Stimulated activated memory B cell treated with anti-CD40 and anti-IgM and Interleukin-4, amounts not matched to agents 10 μg/mL and 1 μg/mL and 100 μg/mL, for 72 hours (primary cell): ENCODE measurements around the gene PTPRZ1.

Experiments
- ATAC-seq: fragments of 150-1000 bp; cut with Tn5 transposase; 2 replicates; pipeline ENCODE4 v1.10.0; 2021
- H3K27ac Mint-ChIP-seq: one replicate; pipeline ENCODE4 v1.8.0; 2022; ENCODE audit warnings: mild to moderate bottlenecking, mixed read lengths
- H3K27me3 Mint-ChIP-seq: one replicate; pipeline ENCODE4 v1.8.0; 2022; ENCODE audit warnings: mixed read lengths
- H3K36me3 Mint-ChIP-seq: one replicate; pipeline ENCODE4 v1.8.0; 2022; ENCODE audit warnings: mixed read lengths
- H3K4me1 Mint-ChIP-seq: one replicate; pipeline ENCODE4 v1.8.0; 2022; ENCODE audit warnings: mixed read lengths
- H3K4me3 Mint-ChIP-seq: one replicate; pipeline ENCODE4 v1.8.0; 2022; ENCODE audit warnings: mild to moderate bottlenecking, moderate library complexity, mixed read lengths
- H3K9me3 Mint-ChIP-seq: one replicate; pipeline ENCODE4 v1.8.0; 2022; ENCODE audit warnings: mixed read lengths

PTPRZ1 gene

GRCh38 chr7:121876656-121877500 lies 3.9 kb downstream of the PTPRZ1 start:
- no peaks in the 10 kb centered on the region for H3K36me3 Mint-ChIP-seq
- no peak overlapping the region for H3K27ac Mint-ChIP-seq
- peaks cover 12% of the 10 kb centered on the region for H3K4me1 Mint-ChIP-seq
- H3K9me3 Mint-ChIP-seq, result peaks cover 3% of the 10 kb centered on the region
- ATAC-seq, result no peak
- peaks cover 23% of the 10 kb centered on the region for H3K27me3 Mint-ChIP-seq
- H3K4me3 Mint-ChIP-seq, result no peak overlapping the region

GRCh38 chr7:121878918-121879464 lies 6.0 kb downstream of the PTPRZ1 start:
- Mint-ChIP-seq H3K36me3 (no peaks in the 10 kb centered on the region), H3K9me3 (no peaks in the 10 kb centered on the region), H3K27ac (no peak overlapping the region), H3K27me3 (peaks cover 2% of the 10 kb centered on the region), H3K4me1 (no peaks in the 10 kb centered on the region), H3K4me3 (no peak overlapping the region)
- no peak for ATAC-seq

GRCh38 chr7:121879544-121879943 lies 6.6 kb downstream of the PTPRZ1 start:
- ATAC-seq, result no peak
- Mint-ChIP-seq H3K27ac (no peak overlapping the region), H3K9me3 (no peaks in the 10 kb centered on the region), H3K27me3 (no peaks in the 10 kb centered on the region), H3K4me1 (no peaks in the 10 kb centered on the region), H3K36me3 (no peaks in the 10 kb centered on the region), H3K4me3 (no peak overlapping the region)

- Mint-ChIP-seq H3K9me3 (no peaks in the 10 kb centered on the region), H3K27ac (no peak overlapping the region), H3K4me1 (no peaks in the 10 kb centered on the region), H3K36me3 (no peaks in the 10 kb centered on the region), H3K27me3 (no peaks in the 10 kb centered on the region), H3K4me3 (no peak overlapping the region)
- ATAC-seq, result no peak
Observed at GRCh38 chr7:121882731-121883130, 9.8 kb downstream of the PTPRZ1 start.

GRCh38 chr7:121885166-121885920 lies 12.4 kb downstream of the PTPRZ1 start:
- ATAC-seq, result no peak
- Mint-ChIP-seq H3K36me3 (no peaks in the 10 kb centered on the region), H3K27me3 (no peaks in the 10 kb centered on the region), H3K4me1 (no peaks in the 10 kb centered on the region), H3K9me3 (no peaks in the 10 kb centered on the region), H3K27ac (no peak overlapping the region), H3K4me3 (no peak overlapping the region)

GRCh38 chr7:121887634-121888033 lies 14.7 kb downstream of the PTPRZ1 start:
- no peak for ATAC-seq
- no peaks in the 10 kb centered on the region for H3K4me1 Mint-ChIP-seq
- no peaks in the 10 kb centered on the region for H3K27me3 Mint-ChIP-seq
- H3K9me3 Mint-ChIP-seq, result no peaks in the 10 kb centered on the region
- H3K4me3 Mint-ChIP-seq, result no peak overlapping the region
- no peak overlapping the region for H3K27ac Mint-ChIP-seq
- no peaks in the 10 kb centered on the region for H3K36me3 Mint-ChIP-seq

- Mint-ChIP-seq H3K27me3 (no peaks in the 10 kb centered on the region), H3K4me3 (no peak overlapping the region), H3K36me3 (no peaks in the 10 kb centered on the region), H3K27ac (no peak overlapping the region), H3K9me3 (no peaks in the 10 kb centered on the region), H3K4me1 (no peaks in the 10 kb centered on the region)
- no peak for ATAC-seq
Observed at GRCh38 chr7:121890833-121891232, 17.9 kb downstream of the PTPRZ1 start.

- ATAC-seq, result no peak
- no peaks in the 10 kb centered on the region for H3K4me1 Mint-ChIP-seq
- no peak overlapping the region for H3K27ac Mint-ChIP-seq
- H3K27me3 Mint-ChIP-seq, result no peaks in the 10 kb centered on the region
- no peak overlapping the region for H3K4me3 Mint-ChIP-seq
- H3K9me3 Mint-ChIP-seq, result no peaks in the 10 kb centered on the region
- H3K36me3 Mint-ChIP-seq, result no peaks in the 10 kb centered on the region
Observed at GRCh38 chr7:121891731-121892130, 18.8 kb downstream of the PTPRZ1 start.

GRCh38 chr7:121901026-121901425 lies 28.1 kb downstream of the PTPRZ1 start:
- Mint-ChIP-seq H3K4me3 (no peak overlapping the region), H3K27me3 (no peaks in the 10 kb centered on the region), H3K4me1 (no peaks in the 10 kb centered on the region), H3K36me3 (no peaks in the 10 kb centered on the region), H3K27ac (no peak overlapping the region), H3K9me3 (no peaks in the 10 kb centered on the region)
- ATAC-seq, result no peak

GRCh38 chr7:121904120-121904519 lies 31.2 kb downstream of the PTPRZ1 start:
- ATAC-seq, result no peak
- Mint-ChIP-seq H3K4me3 (no peak overlapping the region), H3K4me1 (no peaks in the 10 kb centered on the region), H3K36me3 (no peaks in the 10 kb centered on the region), H3K9me3 (no peaks in the 10 kb centered on the region), H3K27ac (no peak overlapping the region), H3K27me3 (no peaks in the 10 kb centered on the region)

GRCh38 chr7:121908042-121908441 lies 35.1 kb downstream of the PTPRZ1 start:
- ATAC-seq, result no peak
- Mint-ChIP-seq H3K27me3 (no peaks in the 10 kb centered on the region), H3K36me3 (no peaks in the 10 kb centered on the region), H3K4me1 (no peaks in the 10 kb centered on the region), H3K27ac (no peak overlapping the region), H3K4me3 (no peak overlapping the region), H3K9me3 (no peaks in the 10 kb centered on the region)

- Mint-ChIP-seq H3K36me3 (no peaks in the 10 kb centered on the region), H3K9me3 (no peaks in the 10 kb centered on the region), H3K27ac (no peak overlapping the region), H3K4me3 (no peak overlapping the region), H3K27me3 (no peaks in the 10 kb centered on the region), H3K4me1 (no peaks in the 10 kb centered on the region)
- no peak for ATAC-seq
Observed at GRCh38 chr7:121909716-121910345, 36.9 kb downstream of the PTPRZ1 start.

GRCh38 chr7:121913947-121914675 lies 41.1 kb downstream of the PTPRZ1 start:
- ATAC-seq, result no peak
- H3K9me3 Mint-ChIP-seq, result no peaks in the 10 kb centered on the region
- H3K4me1 Mint-ChIP-seq, result no peaks in the 10 kb centered on the region
- H3K27me3 Mint-ChIP-seq, result no peaks in the 10 kb centered on the region
- H3K36me3 Mint-ChIP-seq, result no peaks in the 10 kb centered on the region
- H3K4me3 Mint-ChIP-seq, result no peak overlapping the region
- H3K27ac Mint-ChIP-seq, result no peak overlapping the region

GRCh38 chr7:121914676-121915279 lies 41.8 kb downstream of the PTPRZ1 start:
- ATAC-seq, result no peak
- Mint-ChIP-seq H3K4me3 (no peak overlapping the region), H3K36me3 (no peaks in the 10 kb centered on the region), H3K27ac (no peak overlapping the region), H3K4me1 (no peaks in the 10 kb centered on the region), H3K9me3 (no peaks in the 10 kb centered on the region), H3K27me3 (no peaks in the 10 kb centered on the region)
